Myocyte (in vitro differentiated cells): Measurements from ENCODE around the gene NDC80. TPM values are rescaled to one million over a fixed set of nuclear protein-coding genes. Genes with fewer than 3 reads are reported as not detected.
A peak's percentile ranks its signal among the peaks of the same experiment; 100 is the strongest.
"Not testable (repeated sequence)": the region's sequence is repeated elsewhere in the genome, so short reads cannot be mapped to it uniquely, and the experiment has no call there.

ENCODE experiments used
- DNase-seq: peaks from one replicate; pipeline ENCODE4 v3.0.0-alpha.2; 2012; ENCODE audit warnings: low read depth
- total RNA-seq: library from RNA; depleted of rRNA; stranded (reverse); fragments of >200 nt; gene quantifications from 2 replicates; pipeline ENCODE4 v1.2.3, GENCODE V29; 2014

Gene NDC80
- total RNA-seq, 1 donor from 2014 or later = 1.6 TPM

DNA sequence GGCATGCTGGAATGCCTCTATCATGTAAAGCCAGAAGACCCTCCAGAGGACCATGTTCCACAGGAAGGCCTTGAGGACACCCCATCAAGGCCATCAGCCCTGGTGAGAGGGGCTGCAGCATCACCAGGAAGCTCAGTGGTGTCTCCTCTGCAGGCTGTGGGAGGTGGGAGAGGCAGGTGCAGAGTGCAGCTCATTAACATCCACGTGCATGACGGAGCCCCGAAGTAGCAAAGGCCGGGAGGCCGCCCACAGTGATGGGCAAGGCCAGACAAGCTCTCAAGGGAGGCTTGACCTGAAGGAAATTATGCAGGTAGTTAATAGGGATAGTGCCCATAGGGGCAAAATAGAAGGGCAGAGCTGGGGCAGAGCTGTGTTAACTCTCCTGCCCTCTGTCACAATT is 53.9 kb downstream of the NDC80 start:
- DNase-seq = no peak

DNA sequence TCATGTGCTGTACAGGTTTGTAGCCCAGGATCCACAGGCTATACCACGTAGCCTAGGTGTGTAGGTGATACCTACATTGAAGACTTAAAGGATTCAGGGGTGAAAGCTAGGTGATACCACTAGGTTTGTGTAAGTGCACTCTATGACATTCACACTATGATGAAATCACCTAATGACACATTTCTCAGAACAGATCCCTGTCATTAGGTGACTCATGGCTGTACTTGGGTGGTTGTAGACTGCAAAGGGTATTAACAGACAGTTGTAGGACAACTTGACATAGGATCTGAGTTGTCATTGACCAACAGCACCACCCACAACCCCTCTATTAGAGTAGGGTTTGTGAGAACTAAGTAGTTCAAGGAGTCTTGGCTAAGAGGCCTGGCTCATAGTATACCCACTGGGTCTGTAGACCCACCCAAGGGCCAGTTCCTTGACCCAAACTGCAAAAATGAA is 56.5 kb downstream of the NDC80 start:
- no peak for DNase-seq

DNA sequence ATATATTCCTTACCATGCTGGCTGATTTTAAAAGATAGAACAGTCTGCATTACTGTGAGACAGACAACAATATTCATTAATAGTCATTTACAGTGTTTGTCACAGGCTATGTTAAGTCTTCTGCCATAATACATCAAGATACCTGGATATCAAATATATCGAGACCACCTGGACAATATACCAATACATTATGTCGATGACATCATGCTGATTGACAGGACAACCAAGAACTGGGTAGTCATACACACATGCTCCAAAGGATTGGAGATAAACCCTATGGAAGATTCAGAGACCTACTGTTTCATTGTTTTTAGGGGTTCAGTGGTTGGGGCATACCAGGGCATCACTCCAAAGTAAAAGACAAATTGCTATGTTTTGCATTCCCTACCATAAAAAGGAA is 57.6 kb downstream of the NDC80 start:
- DNase-seq = no peak

DNA sequence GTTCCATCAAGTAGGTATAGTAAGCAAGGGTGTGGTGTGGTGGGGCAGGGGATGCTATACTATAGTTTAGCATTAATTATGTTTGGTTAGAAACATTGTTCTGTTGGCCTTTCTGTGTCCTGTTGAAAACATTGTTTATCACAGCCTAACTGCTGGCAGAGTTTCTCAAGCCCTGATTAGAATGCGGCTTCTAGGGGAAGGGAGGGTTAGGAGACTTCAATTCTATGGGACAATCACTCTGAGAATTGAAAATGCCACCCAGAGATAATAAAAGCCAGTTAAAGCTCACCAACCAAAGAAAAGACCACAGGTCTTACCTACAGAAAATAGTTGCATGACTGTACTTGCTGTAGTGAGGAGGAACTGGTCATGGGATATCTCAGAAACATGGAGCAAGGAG is 64.2 kb downstream of the NDC80 start:
- DNase-seq = no peak

GRCh38 chr18:2636126-2636631 is 64.8 kb downstream of the NDC80 start:
- no peak for DNase-seq

DNA sequence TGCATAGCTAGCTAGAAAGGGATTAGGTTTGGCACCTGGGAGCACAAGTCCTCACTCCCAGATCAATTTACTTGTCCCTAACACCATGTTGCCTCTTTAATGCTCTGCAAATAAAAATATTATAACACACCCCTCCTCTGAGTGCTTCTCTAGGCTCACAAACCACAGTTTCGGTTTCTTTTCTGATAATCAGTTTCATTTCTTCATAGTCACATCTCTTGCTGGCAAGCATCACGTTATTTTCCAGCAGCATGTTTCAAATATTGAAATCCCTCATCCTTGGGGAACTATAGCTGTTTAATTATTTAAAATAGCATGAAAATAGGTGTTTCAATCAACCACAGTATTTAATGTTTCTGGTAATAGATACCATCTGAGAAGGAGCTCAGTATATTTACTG is 70.3 kb downstream of the NDC80 start:
- no peak for DNase-seq

DNA sequence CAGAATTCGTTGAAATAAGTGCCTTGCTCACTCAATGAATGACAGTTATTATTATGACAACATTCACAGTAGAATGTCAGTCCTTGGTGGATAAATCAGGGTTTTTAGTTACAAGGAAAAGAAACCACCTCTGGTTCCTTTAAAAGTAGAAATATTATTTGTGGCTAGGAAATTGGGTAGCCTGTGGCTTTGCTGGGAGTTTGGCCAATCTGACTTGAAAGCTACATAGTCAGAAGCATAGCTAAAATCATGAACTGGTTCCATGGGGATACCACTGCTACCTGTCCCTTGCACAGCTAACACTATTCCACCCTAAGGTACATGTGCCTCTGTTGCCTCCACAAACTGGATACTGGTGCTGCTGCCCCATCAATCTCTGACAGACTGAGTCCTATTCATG is 71.4 kb downstream of the NDC80 start:
- DNase-seq = no peak

- DNase-seq = no peak
Observed at GRCh38 chr18:2644535-2644934, 73.2 kb downstream of the NDC80 start.

GRCh38 chr18:2651981-2652380 is 80.6 kb downstream of the NDC80 start:
- DNase-seq = no peak

DNA sequence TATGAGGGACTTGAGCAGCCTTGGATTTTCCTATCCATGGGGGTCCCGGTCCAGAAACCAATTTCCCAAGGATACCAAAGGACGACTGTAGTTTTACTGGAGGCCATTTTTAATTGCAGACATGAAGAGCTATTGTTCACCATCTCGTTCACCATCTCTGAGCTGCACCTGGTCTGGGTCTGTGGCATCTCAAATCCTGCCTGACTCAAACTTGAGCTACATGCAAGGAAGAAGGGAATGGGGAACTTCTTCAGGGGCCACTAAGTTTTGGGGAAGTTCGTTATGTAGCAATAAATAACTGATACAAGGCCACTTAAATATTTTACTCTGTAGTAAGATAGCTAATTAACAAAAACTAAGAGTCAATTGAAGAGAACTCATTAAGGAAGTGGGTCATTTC is 82.1 kb downstream of the NDC80 start:
- DNase-seq = no peak

- no peak for DNase-seq
Observed at GRCh38 chr18:2654169-2654927, 83.0 kb downstream of the NDC80 start.

GRCh38 chr18:2654928-2655177 is 83.5 kb downstream of the NDC80 start:
- DNase-seq = peak; percentile 18

GRCh38 chr18:2655178-2655953 is 84.0 kb downstream of the NDC80 start, which contains the start of gene SMCHD1:
TSS of gene SMCHD1 (plus strand) at chr18:2655726. CDS start at chr18:2656076, 350 bp downstream.
- DNase-seq = peak; percentile 85

- DNase-seq = no peak
Observed at GRCh38 chr18:2655954-2656236, 84.5 kb downstream of the NDC80 start.

- DNase-seq = peak; percentile 60
Observed at GRCh38 chr18:2656237-2656980, 85.1 kb downstream of the NDC80 start.

DNA sequence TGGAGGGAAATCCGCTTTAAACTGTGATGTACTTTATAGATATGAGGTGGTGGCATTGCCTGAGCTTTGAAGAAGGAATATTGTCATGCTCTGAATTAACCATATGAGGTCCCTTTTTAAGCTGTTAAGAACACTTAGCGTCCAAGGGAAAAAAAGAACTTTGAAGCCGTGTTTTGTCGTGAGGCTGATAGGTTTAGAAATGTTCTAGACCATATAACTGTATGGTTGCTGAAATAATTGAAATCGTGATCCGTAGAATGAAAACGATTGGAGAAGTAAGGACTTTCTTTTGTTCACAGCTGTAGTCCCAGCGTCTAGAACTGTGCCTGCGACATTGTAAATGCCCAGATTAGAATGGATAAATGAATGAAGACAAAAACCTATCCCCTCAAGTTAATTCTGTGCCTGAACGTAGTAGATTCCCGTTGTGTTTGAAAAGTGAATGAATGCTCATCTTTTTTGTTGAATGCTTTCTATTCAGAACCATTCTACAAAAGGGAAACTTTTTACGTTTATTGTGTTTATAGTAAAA is 85.7 kb downstream of the NDC80 start:
- DNase-seq = peak; percentile 9

DNA sequence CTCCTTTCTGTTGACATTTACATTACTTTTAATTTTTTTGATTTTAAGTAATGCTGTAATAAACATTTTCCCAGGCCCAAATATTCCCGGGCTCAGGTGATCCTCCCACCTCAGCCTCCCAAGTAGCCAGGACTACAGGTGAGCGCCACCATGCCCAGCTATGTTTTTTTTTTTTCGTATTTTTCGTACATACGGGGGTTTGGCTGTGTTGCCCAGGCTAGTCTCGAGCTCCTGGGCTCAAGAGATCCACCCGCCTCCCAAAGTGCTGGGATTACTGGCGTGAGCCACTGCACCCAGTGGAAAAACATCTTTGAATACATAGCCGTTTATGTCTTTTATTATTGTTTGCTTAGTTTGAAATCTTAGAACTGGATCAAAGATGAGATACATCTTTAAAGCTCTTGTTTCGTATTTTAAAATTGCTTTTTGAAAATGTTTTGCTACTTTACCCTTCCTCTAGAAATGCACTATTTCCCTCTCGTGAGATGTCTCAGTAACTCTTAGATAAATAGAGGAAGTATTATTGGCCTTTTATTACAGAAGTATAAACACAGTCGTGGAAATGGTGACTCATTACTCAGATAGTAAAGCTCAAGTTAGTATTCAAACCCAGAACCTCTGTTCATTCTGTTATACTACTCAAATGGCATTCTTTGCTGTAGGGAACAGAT is 86.6 kb downstream of the NDC80 start:
- peak; percentile 44 for DNase-seq

DNA sequence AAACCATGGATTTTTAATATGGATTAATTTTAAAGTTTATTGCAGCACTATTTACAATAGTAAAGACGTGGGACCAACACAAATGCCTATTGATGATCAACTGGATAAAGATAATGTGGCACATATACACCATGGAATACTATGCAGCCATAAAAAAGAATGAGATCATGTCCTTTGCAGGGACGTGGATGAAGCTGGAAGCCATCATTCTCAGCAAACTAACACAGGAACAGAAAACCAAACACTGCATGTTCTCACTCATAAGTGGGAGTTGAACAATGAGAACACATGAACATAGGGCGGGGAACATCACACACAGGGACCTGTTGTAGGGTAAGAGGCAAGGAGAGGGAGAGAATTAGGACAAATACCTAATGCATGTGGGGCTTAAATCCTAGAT is 89.5 kb downstream of the NDC80 start:
- not testable (repeated sequence) for DNase-seq

DNA sequence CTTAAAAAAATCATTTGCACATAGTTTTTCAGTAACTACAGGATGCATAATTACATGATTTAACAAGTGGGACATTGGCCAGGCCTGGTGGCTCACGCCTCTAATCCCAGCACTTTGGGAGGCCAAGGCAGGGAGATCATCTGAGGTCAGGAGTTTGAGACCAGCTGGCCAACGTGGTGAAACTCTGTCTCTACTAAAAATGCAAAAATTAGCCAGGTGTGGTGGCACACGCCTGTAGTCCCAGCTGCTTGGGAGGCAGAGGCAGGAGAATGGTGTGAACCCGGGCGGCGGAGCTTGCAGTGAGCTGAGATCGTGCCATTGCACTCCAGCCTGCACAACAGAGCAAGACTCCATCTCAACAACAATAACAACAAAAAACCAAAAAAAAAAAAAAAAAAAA is 90.9 kb downstream of the NDC80 start:
- DNase-seq = not testable (repeated sequence)

DNA sequence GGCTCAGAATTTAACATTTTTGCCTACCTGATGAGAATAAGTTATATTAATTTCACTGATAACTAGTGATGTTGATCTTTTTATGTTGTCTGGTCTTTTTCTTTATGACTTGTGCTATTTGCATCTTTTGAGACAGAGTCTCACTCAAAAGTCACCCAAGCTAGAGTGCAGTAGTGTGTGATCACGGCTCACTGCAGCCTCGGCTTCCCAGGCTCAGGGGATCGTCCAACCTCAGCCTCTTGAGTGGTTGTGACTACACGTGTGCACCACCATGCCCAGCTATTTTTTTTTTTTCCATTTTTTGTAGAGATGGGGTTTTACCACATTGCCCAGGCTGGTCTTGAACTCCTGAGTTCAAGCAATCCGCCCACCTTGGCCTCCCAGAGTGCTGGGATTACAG is 91.6 kb downstream of the NDC80 start:
- DNase-seq = no peak
